Upper lobe of left lung (tissue), 6 donors: ENCODE results near the gene CFAP57. TPM values are rescaled to one million over a fixed set of nuclear protein-coding genes. Genes with fewer than 3 reads are reported as not detected.
A peak's percentile ranks its signal among the peaks of the same experiment; 100 is the strongest.

Experiments used
- ATAC-seq, 2 donors: fragments of 200-7000 bp; cut with Tn5 transposase; one replicate each; pipeline ENCODE4 v1.9.1; 2022; ENCODE audit warnings: mild to moderate bottlenecking in 2 of 2, moderate library complexity in 2 of 2; ENCODE audit not compliant: low FRiP score in 2 of 2
- DNase-seq, 2 donors: peaks; one replicate each; pipeline ENCODE4 v3.0.0-alpha.2; 2019 to 2020
- H3K27ac ChIP-seq, 4 donors: fragments of 200-600 bp; sonication (generic); one replicate each; pipeline ENCODE4 v1.5.1; 2016 to 2019
- H3K27me3 ChIP-seq, 4 donors: fragments of 200-600 bp; sonication (generic); one replicate each; pipeline ENCODE4 v1.5.1; 2017 to 2019
- H3K36me3 ChIP-seq, 4 donors: fragments of 200-600 bp; sonication (generic); one replicate each; pipeline ENCODE4 v1.5.1; 2016 to 2019
- H3K4me1 ChIP-seq, 4 donors: fragments of 200-600 bp; sonication (generic); one replicate each; pipeline ENCODE4 v1.5.1; 2018 to 2019
- H3K4me3 ChIP-seq, 4 donors: fragments of 200-600 bp; sonication (generic); one replicate each; pipeline ENCODE4 v1.5.1; 2017 to 2019; ENCODE audit warnings: mild to moderate bottlenecking in 2 of 4, moderate library complexity in 1 of 4
- H3K9me3 ChIP-seq, 4 donors: fragments of 200-600 bp; sonication (generic); one replicate each; pipeline ENCODE4 v1.5.1; 2018 to 2019
- EP300 ChIP-seq, 4 donors: sonication (generic); formaldehyde crosslinking; IDR thresholded peaks; one replicate each; pipeline ENCODE4 v1.5.1; 2017; ENCODE audit warnings: antibody characterized with exemption in 4 of 4, control low read depth in 2 of 4
- POLR2A ChIP-seq, 4 donors: fragments of 450-650 bp; IDR thresholded peaks; one replicate each; pipeline ENCODE4 v1.5.1; 2016 to 2017; ENCODE audit warnings: antibody characterized with exemption in 4 of 4, mild to moderate bottlenecking in 2 of 4
- POLR2AphosphoS5 ChIP-seq, 2 donors: sonication (generic); formaldehyde crosslinking; IDR thresholded peaks; one replicate each; pipeline ENCODE4 v1.5.1; 2017; ENCODE audit warnings: antibody characterized with exemption in 2 of 2
- WGBS, 2 donors: methylation state at CpG; one replicate each; pipeline ENCODE4 v1.1.5; 2017 to 2018; 5-methylcytosine and 5-hydroxymethylcytosine counted together
- total RNA-seq, 6 donors: library from RNA; depleted of rRNA in 4 of 6; stranded (reverse); fragments of >200 nt in 4 of 6; gene quantifications; one replicate each; pipeline versions ENCODE4 v1.1.0 to v1.2.1, GENCODE V29; 2016 to 2021
- TF ChIP-seq, protein P1 (sequence below), 6 experiments: fragments of 450-650 bp in 4 of 6; fragments of 200-600 bp in 2 of 6; sonication (generic) in 2 of 6; IDR thresholded peaks; one replicate each; pipeline ENCODE4 v1.5.1; 2016 to 2019; ENCODE audit warnings: antibody characterized with exemption in 6 of 6
- donor health status: DM: no; HTN: no; CAD: no; lungs with moderate emphysema.
- donor health status: DM: no; HTN: yes; CAD: no; lungs with severe emphysema.

The CFAP57 gene
- total RNA-seq, 6 donors from 2014 or later: 0.37 to 23.1 (median 3.7) TPM

DNA sequence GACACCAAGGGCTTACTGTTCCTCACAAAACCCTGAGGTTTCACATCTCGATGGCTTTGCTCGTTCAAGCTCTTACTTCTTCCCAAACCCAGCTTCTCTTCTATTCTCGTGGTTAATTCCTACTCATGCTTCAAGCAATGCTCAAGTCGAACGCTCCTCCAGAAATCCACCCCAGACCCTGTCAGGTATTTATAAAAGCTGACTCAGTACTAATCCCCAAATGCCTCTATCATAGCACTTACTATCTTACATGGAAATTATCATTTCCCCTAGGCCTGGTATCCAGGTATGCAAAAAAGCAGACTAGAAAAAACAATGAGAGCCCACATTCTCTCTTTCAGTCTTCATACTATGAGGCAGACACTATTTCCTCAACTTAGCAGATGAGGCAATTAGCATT, 6.4 kb upstream of the CFAP57 start:
- 94 to 95% methylated on average over 5 of the region's 5 CpGs for WGBS, 2 donors

GRCh38 chr1:43171312-43171875, 736 bp upstream of the CFAP57 start:
- peak overlapping the region; percentile 53 to 63 (median 54) for H3K27ac ChIP-seq
- DNase-seq: no peak
- peaks cover 7 to 42% (median 26%) of the 10 kb centered on the region in 4 donors for H3K36me3 ChIP-seq
- no peaks in the 10 kb centered on the region for H3K27me3 ChIP-seq
- H3K4me3 ChIP-seq: peak overlapping the region; percentile 78 to 97 (median 92)
- H3K4me1 ChIP-seq: peaks cover 9 to 24% (median 16%) of the 10 kb centered on the region in 4 donors
- H3K9me3 ChIP-seq: no peaks in the 10 kb centered on the region
- TF ChIP-seq EP300 (IDR thresholded peaks at IDR 0.05) (no peak), POLR2AphosphoS5 (IDR thresholded peaks at IDR 0.05) (no peak), POLR2A (IDR thresholded peaks at IDR 0.05) (no peak)
- TF ChIP-seq, protein P1, sequence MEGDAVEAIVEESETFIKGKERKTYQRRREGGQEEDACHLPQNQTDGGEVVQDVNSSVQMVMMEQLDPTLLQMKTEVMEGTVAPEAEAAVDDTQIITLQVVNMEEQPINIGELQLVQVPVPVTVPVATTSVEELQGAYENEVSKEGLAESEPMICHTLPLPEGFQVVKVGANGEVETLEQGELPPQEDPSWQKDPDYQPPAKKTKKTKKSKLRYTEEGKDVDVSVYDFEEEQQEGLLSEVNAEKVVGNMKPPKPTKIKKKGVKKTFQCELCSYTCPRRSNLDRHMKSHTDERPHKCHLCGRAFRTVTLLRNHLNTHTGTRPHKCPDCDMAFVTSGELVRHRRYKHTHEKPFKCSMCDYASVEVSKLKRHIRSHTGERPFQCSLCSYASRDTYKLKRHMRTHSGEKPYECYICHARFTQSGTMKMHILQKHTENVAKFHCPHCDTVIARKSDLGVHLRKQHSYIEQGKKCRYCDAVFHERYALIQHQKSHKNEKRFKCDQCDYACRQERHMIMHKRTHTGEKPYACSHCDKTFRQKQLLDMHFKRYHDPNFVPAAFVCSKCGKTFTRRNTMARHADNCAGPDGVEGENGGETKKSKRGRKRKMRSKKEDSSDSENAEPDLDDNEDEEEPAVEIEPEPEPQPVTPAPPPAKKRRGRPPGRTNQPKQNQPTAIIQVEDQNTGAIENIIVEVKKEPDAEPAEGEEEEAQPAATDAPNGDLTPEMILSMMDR (IDR thresholded peaks at IDR 0.05): no peak
- no peak for ATAC-seq
- WGBS, 2 donors: 22 to 31% methylated on average over 12 to 17 of the region's 17 CpGs

More for the DNA sequence above, 6.4 kb upstream of the CFAP57 start:
- peaks cover 0 to 6% (median 1%) of the 10 kb centered on the region in 4 donors for H3K4me1 ChIP-seq
- peaks cover 12 to 83% (median 46%) of the 10 kb centered on the region in 4 donors for H3K36me3 ChIP-seq
- TF ChIP-seq POLR2A (IDR thresholded peaks at IDR 0.05): no peak
- no peak for TF ChIP-seq POLR2AphosphoS5 (IDR thresholded peaks at IDR 0.05)
- TF ChIP-seq EP300 (IDR thresholded peaks at IDR 0.05): no peak
- no peak for ATAC-seq
- DNase-seq: no peak
- no peaks in the 10 kb centered on the region for H3K9me3 ChIP-seq
- H3K27me3 ChIP-seq: no peaks in the 10 kb centered on the region
- H3K4me3 ChIP-seq: no peak overlapping the region
- no peak overlapping the region for H3K27ac ChIP-seq

DNA sequence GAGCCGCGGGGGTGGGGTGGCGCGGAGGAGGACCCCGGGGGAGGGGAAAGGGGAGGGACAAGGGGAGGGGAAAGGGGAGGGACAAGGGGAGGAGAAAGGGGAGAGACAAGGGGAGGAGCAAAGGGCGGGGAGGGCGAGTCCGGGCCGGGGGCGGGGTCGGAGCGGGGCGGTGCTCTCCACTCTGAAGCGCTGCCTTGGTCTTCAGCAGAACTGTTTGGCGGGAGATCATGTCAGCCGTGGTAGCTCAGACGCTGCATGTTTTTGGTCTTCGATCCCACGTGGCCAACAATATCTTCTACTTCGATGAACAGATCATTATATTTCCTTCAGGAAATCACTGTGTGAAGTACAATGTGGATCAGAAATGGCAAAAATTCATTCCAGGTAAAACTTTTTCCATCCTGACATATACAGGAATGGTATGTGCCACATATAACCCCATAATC, 420 bp downstream of the CFAP57 start:
- H3K36me3 ChIP-seq: peaks cover 0 to 30% (median 15%) of the 10 kb centered on the region in 4 donors
- ATAC-seq (peak; percentile 96 to 97), DNase-seq (peak; percentile 89 to 95)
- WGBS, 2 donors: 2 to 3% methylated on average over 17 to 18 of the region's 20 CpGs
- peaks cover 9 to 24% (median 16%) of the 10 kb centered on the region in 4 donors for H3K4me1 ChIP-seq
- no peaks in the 10 kb centered on the region for H3K27me3 ChIP-seq
- H3K27ac ChIP-seq: peak overlapping the region; percentile 53 to 63 (median 54)
- H3K9me3 ChIP-seq: no peaks in the 10 kb centered on the region
- TF ChIP-seq POLR2AphosphoS5 (IDR thresholded peaks at IDR 0.05) (no peak), POLR2A (IDR thresholded peaks at IDR 0.05) (no peak), EP300 (IDR thresholded peaks at IDR 0.05) (no peak)
- TF ChIP-seq, protein P1 (IDR thresholded peaks at IDR 0.05): no peak
- peak overlapping the region; percentile 78 to 97 (median 92) for H3K4me3 ChIP-seq

DNA sequence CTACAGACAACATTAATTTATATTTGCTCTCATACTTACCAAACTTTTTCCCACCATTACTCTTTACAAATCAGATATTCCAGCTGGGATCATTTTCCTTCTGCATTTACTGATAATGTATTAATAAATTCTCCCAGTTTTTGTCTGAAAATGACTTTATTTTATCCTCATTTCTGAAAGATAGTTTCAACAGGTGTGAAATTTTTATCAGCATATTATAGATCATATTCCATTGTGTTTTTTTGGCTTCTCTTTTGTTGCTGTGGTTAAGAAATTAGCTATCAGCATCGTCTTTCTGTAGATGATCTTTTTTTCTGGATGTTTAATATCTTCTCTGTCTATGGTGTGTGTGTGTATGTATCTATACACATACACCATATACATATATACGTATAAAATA, 2.7 kb downstream of the CFAP57 start:
- Histone ChIP-seq H3K27me3 (no peaks in the 10 kb centered on the region), H3K4me3 (no peak overlapping the region), H3K36me3 (peaks cover 0 to 8% (median 4%) of the 10 kb centered on the region in 4 donors), H3K9me3 (no peaks in the 10 kb centered on the region), H3K4me1 (peaks cover 9 to 24% (median 16%) of the 10 kb centered on the region in 4 donors), H3K27ac (no peak overlapping the region)
- WGBS, 2 donors: 87 to 94% methylated on average over 2 of the region's 2 CpGs
- TF ChIP-seq EP300 (IDR thresholded peaks at IDR 0.05): no peak
- TF ChIP-seq, protein P1 (IDR thresholded peaks at IDR 0.05): no peak
- no peak for TF ChIP-seq POLR2AphosphoS5 (IDR thresholded peaks at IDR 0.05)
- no peak for TF ChIP-seq POLR2A (IDR thresholded peaks at IDR 0.05)
- no peak for DNase-seq
- ATAC-seq: no peak

DNA sequence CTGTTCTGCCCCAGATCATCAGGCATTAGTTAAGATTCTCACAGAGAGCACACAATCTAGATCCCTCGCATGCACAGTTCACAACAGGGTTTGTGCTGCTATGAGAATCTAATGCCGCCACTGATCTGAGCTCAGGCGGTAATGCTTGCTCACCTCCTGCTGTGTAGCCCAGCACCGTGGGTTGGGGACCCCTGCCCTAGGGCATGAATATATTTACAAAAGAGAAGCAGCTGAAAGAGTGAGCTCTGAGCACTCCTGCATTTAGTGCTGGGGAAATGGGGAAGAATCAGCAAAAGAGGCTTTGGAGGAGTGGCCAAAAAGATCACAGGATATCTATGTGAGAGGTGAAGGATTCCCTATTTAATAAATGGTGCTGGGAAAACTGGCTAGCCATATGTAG, 5.6 kb downstream of the CFAP57 start:
- H3K4me1 ChIP-seq: peaks cover 0 to 6% (median 4%) of the 10 kb centered on the region in 4 donors
- TF ChIP-seq POLR2AphosphoS5 (IDR thresholded peaks at IDR 0.05) (no peak), POLR2A (IDR thresholded peaks at IDR 0.05) (no peak)
- TF ChIP-seq, protein P1 (IDR thresholded peaks at IDR 0.05): no peak
- no peaks in the 10 kb centered on the region for H3K36me3 ChIP-seq
- no peaks in the 10 kb centered on the region for H3K27me3 ChIP-seq
- WGBS, 2 donors: 17 to 69% methylated on average over 1 to 4 of the region's 4 CpGs
- no peaks in the 10 kb centered on the region for H3K9me3 ChIP-seq
- no peak overlapping the region for H3K4me3 ChIP-seq
- no peak overlapping the region for H3K27ac ChIP-seq
- ATAC-seq (no peak), DNase-seq (no peak)
